ENCODE measurements around the gene TOR1A.

DNA sequence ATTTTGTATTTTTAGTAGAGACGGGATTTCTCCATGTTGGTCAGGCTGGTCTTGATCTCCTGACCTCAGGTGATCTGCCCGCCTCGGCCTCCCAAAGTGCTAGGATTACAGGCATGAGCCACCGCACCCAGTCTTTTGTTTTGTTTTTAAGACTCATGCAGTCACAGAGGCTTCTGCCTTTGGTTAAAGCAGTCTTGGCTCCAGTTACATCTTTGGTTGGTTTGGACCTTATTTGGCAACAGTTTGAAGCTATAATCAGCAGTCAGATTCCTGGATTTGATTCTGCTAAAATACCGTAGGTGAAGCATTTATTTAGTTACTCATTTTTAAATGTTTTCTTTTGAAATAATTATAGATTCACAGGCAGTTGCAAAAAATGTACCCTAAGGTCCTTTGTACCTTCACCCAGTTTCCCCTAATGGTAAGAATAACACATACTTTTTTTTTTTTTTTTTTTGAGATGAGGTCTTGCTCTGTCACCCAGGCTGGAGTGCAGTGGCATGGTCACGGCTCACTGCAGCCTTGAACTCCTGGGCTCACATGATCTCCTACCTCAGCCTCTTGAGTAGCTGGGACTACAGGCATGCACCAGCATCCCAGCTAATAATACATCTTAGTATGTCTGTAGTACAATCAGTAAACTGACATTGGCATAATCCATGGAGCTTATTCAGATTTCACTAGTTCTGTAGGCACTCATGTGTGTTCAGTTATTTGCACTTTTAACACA is 27.1 kb upstream of the TOR1A start:
- no peak for TF ChIP-seq POLR2A (IDR thresholded peaks at IDR 0.05)
- TF ChIP-seq, protein P1, sequence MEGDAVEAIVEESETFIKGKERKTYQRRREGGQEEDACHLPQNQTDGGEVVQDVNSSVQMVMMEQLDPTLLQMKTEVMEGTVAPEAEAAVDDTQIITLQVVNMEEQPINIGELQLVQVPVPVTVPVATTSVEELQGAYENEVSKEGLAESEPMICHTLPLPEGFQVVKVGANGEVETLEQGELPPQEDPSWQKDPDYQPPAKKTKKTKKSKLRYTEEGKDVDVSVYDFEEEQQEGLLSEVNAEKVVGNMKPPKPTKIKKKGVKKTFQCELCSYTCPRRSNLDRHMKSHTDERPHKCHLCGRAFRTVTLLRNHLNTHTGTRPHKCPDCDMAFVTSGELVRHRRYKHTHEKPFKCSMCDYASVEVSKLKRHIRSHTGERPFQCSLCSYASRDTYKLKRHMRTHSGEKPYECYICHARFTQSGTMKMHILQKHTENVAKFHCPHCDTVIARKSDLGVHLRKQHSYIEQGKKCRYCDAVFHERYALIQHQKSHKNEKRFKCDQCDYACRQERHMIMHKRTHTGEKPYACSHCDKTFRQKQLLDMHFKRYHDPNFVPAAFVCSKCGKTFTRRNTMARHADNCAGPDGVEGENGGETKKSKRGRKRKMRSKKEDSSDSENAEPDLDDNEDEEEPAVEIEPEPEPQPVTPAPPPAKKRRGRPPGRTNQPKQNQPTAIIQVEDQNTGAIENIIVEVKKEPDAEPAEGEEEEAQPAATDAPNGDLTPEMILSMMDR (IDR thresholded peaks at IDR 0.05): no peak
